Osteocyte (in vitro differentiated cells): ENCODE data around the gene HTT. TPM values are rescaled to one million over a fixed set of nuclear protein-coding genes. Genes with fewer than 3 reads are reported as not detected.

Experiments
- DNase-seq: peaks from one replicate; pipeline ENCODE4 v3.0.0; 2021; ENCODE audit warnings: mixed read lengths; ENCODE audit not compliant: unreplicated experiment; ENCODE audit errors: extremely low spot score
- H3K27ac Mint-ChIP-seq: one replicate; pipeline ENCODE4 v1.8.0; 2021; ENCODE audit warnings: mild to moderate bottlenecking, mixed read lengths; ENCODE audit not compliant: unreplicated experiment
- H3K27me3 Mint-ChIP-seq: one replicate; pipeline ENCODE4 v1.8.0; 2021; ENCODE audit warnings: mixed read lengths; ENCODE audit not compliant: unreplicated experiment
- H3K36me3 Mint-ChIP-seq: one replicate; pipeline ENCODE4 v1.8.0; 2021; ENCODE audit warnings: mixed read lengths; ENCODE audit not compliant: unreplicated experiment
- H3K4me1 Mint-ChIP-seq: one replicate; pipeline ENCODE4 v1.8.0; 2021; ENCODE audit warnings: mixed read lengths; ENCODE audit not compliant: unreplicated experiment
- H3K4me3 Mint-ChIP-seq: one replicate; pipeline ENCODE4 v1.8.0; 2021; ENCODE audit warnings: mild to moderate bottlenecking, moderate library complexity, mixed read lengths; ENCODE audit not compliant: unreplicated experiment
- H3K9me3 Mint-ChIP-seq: one replicate; pipeline ENCODE4 v1.8.0; 2021; ENCODE audit warnings: mixed read lengths; ENCODE audit not compliant: unreplicated experiment
- CTCF ChIP-seq: fragments of 200-600 bp; sonication (generic); IDR thresholded peaks from 2 replicates; pipeline ENCODE4 v1.5.0; 2021; ENCODE audit warnings: antibody characterized with exemption, mild to moderate bottlenecking, moderate library complexity
- total RNA-seq: library from RNA; stranded (reverse); gene quantifications from 2 replicates; pipeline ENCODE4 v1.2.1, GENCODE V29; 2021

Gene HTT
- total RNA-seq, 1 donor from 2014 or later, result 51.3 TPM

DNA sequence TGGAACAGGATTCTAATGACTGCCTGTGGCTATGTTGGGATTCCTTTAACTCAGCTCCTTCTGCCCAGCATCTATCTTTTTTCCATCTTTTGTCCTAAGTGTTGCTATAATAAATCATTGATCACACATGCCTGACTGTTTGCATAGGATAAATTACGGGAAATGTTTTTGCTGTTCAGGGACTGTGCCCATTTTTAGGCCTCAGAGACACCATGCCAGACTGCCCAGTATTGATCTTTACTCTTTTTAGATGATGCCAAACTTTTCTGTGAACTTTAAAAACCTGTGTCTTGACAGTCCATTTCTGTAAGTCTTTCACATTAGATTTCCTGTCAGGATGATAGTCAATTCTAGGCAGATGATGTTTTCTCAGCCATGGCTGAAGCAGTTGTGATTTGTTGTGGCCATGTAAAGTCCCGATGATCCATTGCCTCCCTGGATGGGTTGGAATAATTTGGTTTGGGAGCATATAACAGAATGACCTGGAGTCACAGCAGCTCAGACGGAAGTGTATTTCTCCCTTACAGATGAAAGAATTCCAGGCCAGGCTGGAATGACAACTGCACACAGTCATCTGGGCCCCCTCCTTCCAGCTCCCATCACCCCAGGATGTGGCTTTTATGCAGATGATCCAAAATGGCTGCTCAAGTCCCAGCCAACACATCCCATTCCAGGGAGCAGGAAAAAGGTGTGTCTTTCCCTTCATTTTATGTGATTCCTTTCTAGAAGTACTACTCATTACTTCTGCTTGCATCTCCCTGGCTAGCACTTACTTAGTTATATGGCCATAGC lies 3.6 kb upstream of the HTT start:
- no peak for DNase-seq
- Mint-ChIP-seq H3K4me1 (peaks cover 5% of the 10 kb centered on the region), H3K36me3 (no peaks in the 10 kb centered on the region), H3K27me3 (peaks cover 11% of the 10 kb centered on the region), H3K4me3 (no peak overlapping the region), H3K9me3 (no peaks in the 10 kb centered on the region), H3K27ac (no peak overlapping the region)
- no peak for TF ChIP-seq CTCF

DNA sequence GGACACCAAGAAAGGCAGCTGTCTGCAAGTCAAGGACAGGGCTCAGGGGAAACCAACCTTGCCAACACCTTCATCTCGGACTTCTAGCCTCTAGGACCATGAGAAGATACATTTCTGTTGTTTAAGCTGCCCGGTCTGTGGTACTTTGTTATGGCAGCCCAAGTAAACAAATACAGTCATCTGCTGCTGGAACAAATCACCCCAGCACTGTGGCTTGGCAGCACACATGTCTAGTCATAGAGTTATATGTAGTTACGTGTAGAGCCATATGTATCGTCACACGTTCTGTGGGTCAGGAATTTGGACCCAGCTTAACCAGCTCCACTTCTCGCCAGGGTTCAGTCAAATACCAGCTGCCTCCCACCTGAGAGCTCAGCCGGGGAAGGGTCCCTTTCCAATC lies 2.7 kb upstream of the HTT start:
- H3K9me3 Mint-ChIP-seq, result no peaks in the 10 kb centered on the region
- H3K27me3 Mint-ChIP-seq, result peaks cover 8% of the 10 kb centered on the region
- no peak for DNase-seq
- peaks cover 14% of the 10 kb centered on the region for H3K4me1 Mint-ChIP-seq
- TF ChIP-seq CTCF, result no peak
- H3K4me3 Mint-ChIP-seq, result no peak overlapping the region
- H3K36me3 Mint-ChIP-seq, result no peaks in the 10 kb centered on the region
- no peak overlapping the region for H3K27ac Mint-ChIP-seq

DNA sequence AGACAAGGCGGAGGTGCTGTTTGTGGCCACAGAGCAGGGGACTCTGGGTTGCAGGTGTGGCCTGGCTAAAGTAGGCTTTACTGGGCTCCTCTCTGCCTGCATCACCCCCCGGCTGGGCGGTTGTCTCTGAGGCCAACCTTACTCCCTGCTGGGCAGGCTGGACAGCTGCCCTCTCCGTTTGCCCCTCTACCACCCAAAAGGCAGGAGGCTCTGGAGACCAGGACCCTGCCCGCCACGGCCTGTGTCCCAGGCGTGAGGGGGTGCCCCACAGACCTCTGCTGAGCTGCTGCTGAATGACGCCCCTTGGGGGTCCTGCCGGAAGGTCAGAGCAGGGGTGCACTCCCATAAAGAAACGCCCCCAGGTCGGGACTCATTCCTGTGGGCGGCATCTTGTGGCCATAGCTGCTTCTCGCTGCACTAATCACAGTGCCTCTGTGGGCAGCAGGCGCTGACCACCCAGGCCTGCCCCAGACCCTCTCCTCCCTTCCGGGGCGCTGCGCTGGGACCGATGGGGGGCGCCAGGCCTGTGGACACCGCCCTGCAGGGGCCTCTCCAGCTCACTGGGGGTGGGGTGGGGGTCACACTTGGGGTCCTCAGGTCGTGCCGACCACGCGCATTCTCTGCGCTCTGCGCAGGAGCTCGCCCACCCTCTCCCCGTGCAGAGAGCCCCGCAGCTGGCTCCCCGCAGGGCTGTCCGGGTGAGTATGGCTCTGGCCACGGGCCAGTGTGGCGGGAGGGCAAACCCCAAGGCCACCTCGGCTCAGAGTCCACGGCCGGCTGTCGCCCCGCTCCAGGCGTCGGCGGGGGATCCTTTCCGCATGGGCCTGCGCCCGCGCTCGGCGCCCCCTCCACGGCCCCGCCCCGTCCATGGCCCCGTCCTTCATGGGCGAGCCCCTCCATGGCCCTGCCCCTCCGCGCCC lies 1.1 kb upstream of the HTT start:
- peak; percentile 21 for TF ChIP-seq CTCF
- H3K27me3 Mint-ChIP-seq, result peaks cover 3% of the 10 kb centered on the region
- no peaks in the 10 kb centered on the region for H3K36me3 Mint-ChIP-seq
- no peak overlapping the region for H3K27ac Mint-ChIP-seq
- H3K4me1 Mint-ChIP-seq, result peaks cover 18% of the 10 kb centered on the region
- peak overlapping the region; percentile 35 for H3K4me3 Mint-ChIP-seq
- DNase-seq, result no peak
- no peaks in the 10 kb centered on the region for H3K9me3 Mint-ChIP-seq

DNA sequence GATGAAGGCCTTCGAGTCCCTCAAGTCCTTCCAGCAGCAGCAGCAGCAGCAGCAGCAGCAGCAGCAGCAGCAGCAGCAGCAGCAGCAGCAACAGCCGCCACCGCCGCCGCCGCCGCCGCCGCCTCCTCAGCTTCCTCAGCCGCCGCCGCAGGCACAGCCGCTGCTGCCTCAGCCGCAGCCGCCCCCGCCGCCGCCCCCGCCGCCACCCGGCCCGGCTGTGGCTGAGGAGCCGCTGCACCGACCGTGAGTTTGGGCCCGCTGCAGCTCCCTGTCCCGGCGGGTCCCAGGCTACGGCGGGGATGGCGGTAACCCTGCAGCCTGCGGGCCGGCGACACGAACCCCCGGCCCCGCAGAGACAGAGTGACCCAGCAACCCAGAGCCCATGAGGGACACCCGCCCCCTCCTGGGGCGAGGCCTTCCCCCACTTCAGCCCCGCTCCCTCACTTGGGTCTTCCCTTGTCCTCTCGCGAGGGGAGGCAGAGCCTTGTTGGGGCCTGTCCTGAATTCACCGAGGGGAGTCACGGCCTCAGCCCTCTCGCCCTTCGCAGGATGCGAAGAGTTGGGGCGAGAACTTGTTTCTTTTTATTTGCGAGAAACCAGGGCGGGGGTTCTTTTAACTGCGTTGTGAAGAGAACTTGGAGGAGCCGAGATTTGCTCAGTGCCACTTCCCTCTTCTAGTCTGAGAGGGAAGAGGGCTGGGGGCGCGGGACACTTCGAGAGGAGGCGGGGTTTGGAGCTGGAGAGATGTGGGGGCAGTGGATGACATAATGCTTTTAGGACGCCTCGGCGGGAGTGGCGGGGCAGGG lies 568 bp downstream of the HTT start:
- H3K4me1 Mint-ChIP-seq, result peaks cover 18% of the 10 kb centered on the region
- TF ChIP-seq CTCF, result no peak
- H3K27me3 Mint-ChIP-seq, result peaks cover under 1% of the 10 kb centered on the region
- DNase-seq, result peak; percentile 86
- peak overlapping the region; percentile 95 for H3K27ac Mint-ChIP-seq
- H3K4me3 Mint-ChIP-seq, result peak overlapping the region; percentile 90
- peaks cover 2% of the 10 kb centered on the region for H3K36me3 Mint-ChIP-seq
- H3K9me3 Mint-ChIP-seq, result no peaks in the 10 kb centered on the region
